ENCODE measurements around the gene CREG2.
A peak's percentile ranks its signal among the peaks of the same experiment; 100 is the strongest.
"Not testable (repeated sequence)": the region's sequence is repeated elsewhere in the genome, so short reads cannot be mapped to it uniquely, and the experiment has no call there.

The CREG2 gene

DNA sequence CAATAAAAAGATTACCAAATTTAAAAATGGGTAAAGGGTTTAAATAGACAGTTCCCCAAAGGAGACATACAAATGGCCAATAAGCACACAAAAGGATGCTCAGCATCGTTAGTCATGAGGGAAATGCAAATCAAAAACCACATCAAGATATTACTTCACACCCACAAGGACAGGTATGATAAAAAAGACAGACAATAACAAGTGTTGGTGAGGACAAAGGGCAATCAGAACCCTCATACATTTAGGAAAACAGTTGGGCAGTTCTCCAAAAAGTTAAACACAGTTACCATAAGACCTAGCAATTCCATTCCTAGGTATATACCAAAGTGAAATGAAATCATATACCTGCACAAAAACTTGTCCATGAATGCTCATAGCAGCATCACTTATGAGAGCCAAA, 14.5 kb downstream of the CREG2 start:
- no peak for DNase-seq (ENCODE audit: low spot score)

- DNase-seq (ENCODE audit: low spot score) = no peak
Observed at GRCh38 chr2:101371636-101372035, 15.7 kb downstream of the CREG2 start.

DNA sequence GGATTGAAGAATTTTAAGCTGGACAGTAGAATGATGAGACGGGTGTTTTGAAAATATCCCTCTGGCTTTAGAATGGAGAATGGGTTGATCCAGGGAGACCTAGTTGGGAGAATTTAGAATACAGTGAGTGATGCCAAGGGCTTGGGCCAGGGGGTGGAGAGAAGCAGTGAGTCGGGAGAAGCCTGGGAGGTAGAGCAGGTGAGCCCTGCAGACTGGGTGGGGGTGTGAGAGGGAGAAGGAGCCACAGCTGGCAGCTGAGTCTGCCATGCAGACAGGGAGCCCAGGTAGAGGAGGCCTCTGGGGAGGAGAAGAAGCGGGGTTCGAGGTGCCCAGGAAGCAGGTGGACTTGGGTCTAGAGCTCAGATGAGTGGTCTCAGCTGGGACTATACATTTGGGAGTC, 18.2 kb downstream of the CREG2 start:
- no peak for DNase-seq (ENCODE audit: low spot score)

DNA sequence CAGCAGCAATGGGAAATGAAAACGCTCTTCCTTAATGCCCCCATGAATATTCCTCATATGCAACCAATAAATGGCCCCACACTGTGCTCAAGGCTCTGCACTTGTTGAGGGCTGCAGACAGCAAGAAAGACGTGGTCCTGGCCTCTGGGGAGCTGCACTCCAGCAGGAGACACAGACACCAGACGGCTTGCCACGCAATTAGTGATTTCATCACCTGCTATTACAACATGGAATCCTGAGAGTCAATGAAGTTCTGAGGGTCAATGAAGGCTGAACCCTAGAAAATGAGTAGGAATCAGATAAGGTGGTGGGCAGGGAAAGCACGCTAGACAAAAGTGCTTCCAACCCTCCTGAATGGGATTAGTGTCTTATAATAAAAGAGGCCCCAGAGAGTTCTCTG, 18.9 kb downstream of the CREG2 start:
- DNase-seq (ENCODE audit: low spot score) = no peak

GRCh38 chr2:101367508-101367907, 19.8 kb downstream of the CREG2 start:
- no peak for DNase-seq (ENCODE audit: low spot score)

GRCh38 chr2:101364878-101365277, 22.4 kb downstream of the CREG2 start:
- no peak for DNase-seq (ENCODE audit: low spot score)

DNA sequence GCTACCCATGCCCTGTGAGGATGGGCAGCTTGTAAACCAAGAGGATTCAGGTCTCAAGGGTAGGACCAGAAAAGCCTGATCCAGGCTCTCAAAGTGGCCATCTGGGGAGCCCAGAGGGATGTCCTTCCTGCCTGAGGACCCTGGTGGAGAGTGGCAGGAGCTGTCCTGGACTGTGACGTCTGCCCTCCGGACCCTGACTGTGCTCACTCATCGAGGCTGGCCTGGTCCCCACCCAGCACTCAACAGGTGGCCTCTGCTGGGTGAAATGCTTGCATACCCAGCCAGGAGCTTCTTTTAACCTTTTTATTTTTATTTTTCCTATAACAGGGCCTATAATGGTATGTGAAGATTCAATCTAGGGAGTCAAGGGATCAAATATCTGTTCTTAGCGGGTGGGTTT, 24.5 kb downstream of the CREG2 start:
- DNase-seq (ENCODE audit: low spot score) = no peak

- no peak for DNase-seq (ENCODE audit: low spot score)
Observed at GRCh38 chr2:101362316-101362715, 25.0 kb downstream of the CREG2 start.

GRCh38 chr2:101361522-101361921, 25.8 kb downstream of the CREG2 start:
- no peak for DNase-seq (ENCODE audit: low spot score)

DNA sequence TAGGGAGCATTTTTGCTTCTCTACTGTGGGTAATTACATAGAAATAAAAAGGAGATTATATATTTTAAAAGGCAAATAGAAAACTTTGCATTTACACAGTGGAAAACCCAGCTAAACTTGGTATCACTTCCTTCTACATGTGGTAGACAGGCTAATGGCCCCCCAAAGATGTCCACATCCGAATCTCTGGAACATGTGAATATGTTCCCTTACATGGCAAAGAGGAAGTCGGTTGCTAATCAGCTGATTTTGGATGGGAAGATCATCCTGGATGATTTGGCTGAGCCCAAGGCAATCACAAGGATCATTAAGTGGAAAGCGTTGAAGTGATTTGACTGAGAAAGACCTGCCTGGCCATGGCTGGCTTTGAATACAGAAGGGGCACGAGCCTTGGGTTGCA, 26.2 kb downstream of the CREG2 start:
- DNase-seq (ENCODE audit: low spot score) = no peak

GRCh38 chr2:101360232-101360631, 27.1 kb downstream of the CREG2 start:
- DNase-seq (ENCODE audit: low spot score) = no peak

GRCh38 chr2:101359410-101359954, 27.8 kb downstream of the CREG2 start:
- DNase-seq (ENCODE audit: low spot score) = no peak

DNA sequence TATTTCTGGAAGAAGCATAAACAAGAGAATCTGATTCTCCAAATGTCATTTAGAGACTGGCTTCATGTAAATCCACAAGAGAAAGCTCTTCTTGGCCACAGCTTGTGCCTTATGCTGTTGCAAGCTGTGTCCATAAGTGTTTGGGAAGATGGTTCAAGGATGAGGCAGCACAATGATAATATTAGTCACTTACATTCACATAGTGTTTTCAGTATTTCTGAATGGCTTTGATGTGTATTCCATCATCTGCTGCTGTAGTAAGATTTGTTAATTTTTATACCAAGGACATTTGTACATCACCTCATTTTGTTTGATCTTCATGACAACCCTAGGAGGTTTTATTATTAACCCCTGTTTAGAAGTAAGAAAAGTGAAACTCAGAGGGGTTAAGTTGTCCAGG, 29.9 kb downstream of the CREG2 start:
- no peak for DNase-seq (ENCODE audit: low spot score)

DNA sequence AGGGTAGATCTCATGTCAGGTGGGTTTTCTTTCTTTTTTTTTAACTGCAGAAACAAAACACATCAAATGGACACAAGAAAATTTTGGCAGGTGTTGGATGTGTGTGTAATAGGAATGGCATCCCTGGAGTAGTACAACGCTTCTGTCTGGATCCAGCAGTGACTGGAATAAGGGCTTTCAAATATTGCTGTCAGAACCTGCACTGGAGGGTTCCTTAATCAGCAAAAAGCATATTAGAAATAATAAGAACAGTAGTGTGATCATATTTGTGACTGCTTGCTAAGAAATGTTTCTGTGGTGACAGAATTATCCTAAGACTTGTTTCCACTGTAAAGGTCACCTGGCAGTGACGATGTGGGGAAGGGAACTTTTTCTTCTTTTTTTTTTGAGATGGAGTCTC, 30.8 kb downstream of the CREG2 start:
- DNase-seq (ENCODE audit: low spot score) = no peak

- no peak for DNase-seq (ENCODE audit: low spot score)
Observed at GRCh38 chr2:101356055-101356454, 31.2 kb downstream of the CREG2 start.

- DNase-seq (ENCODE audit: low spot score) = no peak
Observed at GRCh38 chr2:101355401-101356054, 31.8 kb downstream of the CREG2 start.

DNA sequence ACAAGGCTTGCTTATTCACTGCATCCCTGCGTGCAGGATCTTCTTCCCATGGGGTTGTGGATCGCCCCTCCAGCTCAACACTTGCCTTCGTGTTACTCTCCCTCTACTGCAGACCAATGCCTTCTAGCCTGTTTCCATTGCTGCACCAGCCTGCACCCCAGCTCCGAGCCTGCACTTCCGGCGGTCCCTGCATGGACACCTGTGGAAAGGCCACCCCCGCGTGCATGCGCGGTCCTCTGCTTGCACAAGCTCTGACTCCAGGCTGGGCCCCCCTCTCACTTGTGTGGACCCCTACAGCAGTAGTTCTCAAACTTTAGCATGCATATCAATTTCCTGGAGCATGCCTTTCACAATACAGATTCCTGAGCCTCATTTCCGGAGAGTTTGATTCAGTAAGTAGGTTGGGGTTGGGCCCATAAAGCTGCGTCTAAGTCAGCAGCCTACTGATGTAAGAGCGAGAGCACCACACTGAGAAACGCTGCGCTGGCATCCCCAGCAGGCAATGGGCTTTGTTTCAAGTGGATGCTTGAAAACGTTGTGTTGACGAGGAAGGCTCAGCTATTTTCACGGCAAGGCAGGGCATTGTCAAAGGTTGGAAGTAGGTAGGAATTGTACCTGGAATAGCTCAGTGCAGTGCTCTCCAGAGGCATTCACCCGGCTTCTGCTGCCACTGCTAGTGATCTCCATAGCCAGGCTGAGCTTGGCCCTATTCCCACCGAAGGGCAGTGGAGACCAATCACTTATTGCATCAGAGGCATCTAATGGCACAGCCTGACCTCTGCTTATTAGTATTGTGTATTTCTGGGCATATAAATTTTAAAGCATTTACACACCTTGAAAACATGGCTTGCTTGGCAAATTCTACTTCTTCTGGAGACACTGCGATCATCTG, 32.6 kb downstream of the CREG2 start:
- no peak for DNase-seq (ENCODE audit: low spot score)

DNA sequence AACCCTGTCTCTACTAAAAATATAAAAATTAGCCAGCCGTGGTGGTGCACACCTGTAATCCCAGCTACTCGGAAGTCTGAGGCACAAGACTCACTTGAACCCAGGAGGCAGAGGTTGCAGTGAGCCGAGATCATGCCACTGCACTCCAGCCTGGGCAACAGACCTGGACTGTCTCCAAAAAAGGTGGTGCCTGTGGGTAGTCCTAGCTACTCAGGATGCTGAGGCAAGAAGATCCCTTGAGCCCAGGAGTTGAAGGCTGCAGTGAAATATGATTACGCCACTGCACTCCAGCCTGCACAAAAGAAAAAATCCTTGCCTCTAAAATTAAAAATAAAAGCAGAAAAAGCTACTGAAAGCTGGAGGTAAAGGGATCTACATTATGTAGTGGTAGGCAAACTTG, 34.7 kb downstream of the CREG2 start:
- not testable (repeated sequence) for DNase-seq (ENCODE audit: low spot score)

DNA sequence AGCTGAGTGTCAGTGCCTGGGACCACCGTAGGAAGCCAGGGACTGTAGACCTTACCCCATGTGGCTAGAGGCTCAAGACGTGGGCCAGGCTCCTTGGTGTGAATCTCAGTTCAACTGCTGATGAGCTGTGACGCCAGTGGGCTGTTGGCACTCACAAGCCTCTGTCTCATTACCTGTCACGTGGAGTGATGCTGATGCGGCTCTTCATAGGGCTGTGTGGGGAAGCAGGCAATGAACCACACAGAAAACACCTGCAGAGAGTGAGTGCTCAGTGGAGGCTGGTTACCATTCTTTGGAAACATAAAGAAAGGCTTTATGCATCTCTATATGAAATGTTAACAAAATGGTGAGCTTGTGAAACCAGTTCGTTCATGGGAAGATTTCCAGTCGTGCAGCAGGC, 36.1 kb downstream of the CREG2 start:
- DNase-seq (ENCODE audit: low spot score) = no peak

DNA sequence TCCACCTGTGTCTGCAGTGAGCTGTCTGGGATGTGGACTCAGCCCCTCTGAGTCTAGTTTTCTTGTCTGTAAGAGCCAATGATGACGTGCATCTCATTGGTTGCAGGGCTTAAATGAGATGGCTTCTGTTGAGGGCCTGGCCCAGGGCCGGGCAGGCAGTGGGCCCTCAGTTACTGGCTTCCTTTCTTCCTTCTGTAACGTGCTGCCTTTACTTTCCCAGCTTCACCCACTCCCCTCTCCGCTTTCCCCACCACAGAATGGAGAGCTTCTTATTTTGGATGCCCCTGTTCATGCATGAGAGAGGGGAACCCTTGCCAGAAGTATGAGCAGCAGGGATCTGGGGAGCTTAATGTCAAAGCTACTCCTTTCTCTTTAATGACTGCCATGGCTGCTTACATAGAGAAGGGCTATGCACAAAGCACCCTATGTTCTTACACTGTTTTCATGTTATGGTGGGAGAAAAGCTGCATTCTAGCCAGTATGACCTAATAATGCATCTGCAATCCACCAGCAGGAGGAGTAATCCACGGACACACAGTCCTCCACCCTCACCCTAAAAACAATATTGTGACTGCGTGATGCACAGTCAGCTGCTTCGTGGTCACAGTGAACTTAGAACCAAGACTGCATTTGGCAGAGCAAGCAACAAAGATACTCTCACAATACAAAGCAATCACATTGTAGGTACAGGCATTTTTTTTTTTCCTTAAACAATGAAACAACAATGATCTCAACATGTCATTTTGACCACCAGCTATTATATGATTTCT, 37.2 kb downstream of the CREG2 start:
- DNase-seq (ENCODE audit: low spot score) = peak; percentile 23

DNA sequence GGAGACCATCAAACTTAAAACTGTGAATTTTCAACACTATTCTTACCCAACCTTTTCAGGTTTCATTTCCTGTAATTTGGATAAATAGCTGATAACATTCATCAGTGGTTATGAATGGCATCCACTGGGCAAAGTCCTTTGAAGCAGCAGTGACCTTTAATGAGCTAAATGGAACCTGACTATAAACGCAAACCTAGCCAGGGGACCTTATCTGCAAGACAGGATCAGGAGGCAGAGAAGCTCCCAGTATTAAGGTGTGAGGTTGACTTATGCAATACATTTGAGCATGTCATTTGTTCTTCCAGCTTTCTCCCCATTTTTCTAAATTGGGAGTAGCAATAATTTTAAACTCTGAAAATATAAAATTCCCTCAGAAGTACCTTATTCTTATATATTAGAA, 38.4 kb downstream of the CREG2 start:
- peak; percentile 33 for DNase-seq (ENCODE audit: low spot score)

- no peak for DNase-seq (ENCODE audit: low spot score)
Observed at GRCh38 chr2:101346909-101347308, 40.4 kb downstream of the CREG2 start.

DNA sequence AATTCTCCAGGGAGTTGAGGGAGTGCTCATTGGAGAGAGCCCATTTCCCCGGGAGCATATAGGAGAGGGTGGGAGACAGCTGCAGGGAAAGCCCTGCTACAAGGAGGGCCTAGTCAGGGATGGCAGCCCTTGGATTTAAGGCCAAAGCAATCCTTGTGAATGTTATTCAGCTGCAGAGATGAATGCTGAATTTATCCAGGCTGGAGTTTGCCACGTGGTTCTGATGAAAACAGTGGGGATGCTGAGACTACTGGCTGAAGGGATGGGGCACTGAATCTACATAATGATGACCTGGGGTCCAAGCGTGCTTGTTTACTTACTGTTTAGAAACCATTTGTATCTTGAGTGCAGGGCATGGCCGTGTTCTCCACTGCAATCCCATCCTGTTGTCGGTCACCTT, 43.2 kb downstream of the CREG2 start:
- no peak for DNase-seq (ENCODE audit: low spot score)
